Esophagus squamous epithelium (tissue), 5 donors: Measurements from ENCODE around the gene SCAMP2. TPM values are rescaled to one million over a fixed set of nuclear protein-coding genes. Genes with fewer than 3 reads are reported as not detected.

Experiments
- DNase-seq: peaks from one replicate; lab custom pipeline; 2025; lab: John Stamatoyannopoulos, UW
- H3K27ac ChIP-seq, 4 donors: fragments of 200-600 bp; sonication (generic); one replicate each; pipeline ENCODE4 v1.5.1; 2016 to 2019; ENCODE audit warnings: mild to moderate bottlenecking in 1 of 4
- H3K27me3 ChIP-seq, 4 donors: fragments of 200-600 bp; sonication (generic); 1 replicate in 3 of 4; 2 replicates in 1 of 4; pipeline versions ENCODE4 v1.5.1 to v1.6.0; 2017 to 2021; ENCODE audit warnings: antibody characterized with exemption in 1 of 4
- H3K36me3 ChIP-seq, 3 donors: fragments of 200-600 bp; sonication (generic); one replicate each; pipeline ENCODE4 v1.5.1; 2016 to 2019
- H3K4me1 ChIP-seq, 3 donors: fragments of 200-600 bp; sonication (generic); one replicate each; pipeline ENCODE4 v1.5.1; 2017 to 2019
- H3K4me3 ChIP-seq, 4 donors: fragments of 200-600 bp; sonication (generic); 1 replicate in 3 of 4; 2 replicates in 1 of 4; pipeline ENCODE4 v1.5.1; 2016 to 2019; ENCODE audit warnings: mild to moderate bottlenecking in 2 of 4, moderate library complexity in 1 of 4
- H3K9me3 ChIP-seq, 3 donors: fragments of 200-600 bp; sonication (generic); one replicate each; pipeline ENCODE4 v1.5.1; 2016 to 2019
- POLR2A ChIP-seq, 4 donors: fragments of 450-650 bp; IDR thresholded peaks; one replicate each; pipeline ENCODE4 v1.6.1; 2017; ENCODE audit warnings: antibody characterized with exemption in 4 of 4, mild to moderate bottlenecking in 4 of 4, moderate library complexity in 3 of 4
- WGBS, 2 donors: methylation state at CpG; one replicate each; pipeline ENCODE4 v1.1.5; 2018; 5-methylcytosine and 5-hydroxymethylcytosine counted together
- intact Hi-C: fragments of 100-400 bp; cut with DNase I; formaldehyde crosslinking; loops from one replicate; pipeline ENCODE4 v1.15.0; 2022
- total RNA-seq, 4 donors: library from RNA; depleted of rRNA; stranded (reverse); fragments of >200 nt; gene quantifications; one replicate each; pipeline ENCODE4 v1.1.0, GENCODE V29; 2016
- TF ChIP-seq, protein P1 (sequence below), 6 experiments: fragments of 450-650 bp in 4 of 6; fragments of 200-600 bp in 2 of 6; sonication (generic) in 2 of 6; IDR thresholded peaks; one replicate each; pipeline ENCODE4 v1.5.1; 2016 to 2019; ENCODE audit warnings: antibody characterized with exemption in 6 of 6, mild to moderate bottlenecking in 4 of 6, moderate library complexity in 4 of 6
- donor health status: DM: yes; HTN: yes; CAD: no.

SCAMP2 gene
- total RNA-seq, 4 donors from 2014 or later = 65.8 to 131 (median 88.7) TPM

DNA sequence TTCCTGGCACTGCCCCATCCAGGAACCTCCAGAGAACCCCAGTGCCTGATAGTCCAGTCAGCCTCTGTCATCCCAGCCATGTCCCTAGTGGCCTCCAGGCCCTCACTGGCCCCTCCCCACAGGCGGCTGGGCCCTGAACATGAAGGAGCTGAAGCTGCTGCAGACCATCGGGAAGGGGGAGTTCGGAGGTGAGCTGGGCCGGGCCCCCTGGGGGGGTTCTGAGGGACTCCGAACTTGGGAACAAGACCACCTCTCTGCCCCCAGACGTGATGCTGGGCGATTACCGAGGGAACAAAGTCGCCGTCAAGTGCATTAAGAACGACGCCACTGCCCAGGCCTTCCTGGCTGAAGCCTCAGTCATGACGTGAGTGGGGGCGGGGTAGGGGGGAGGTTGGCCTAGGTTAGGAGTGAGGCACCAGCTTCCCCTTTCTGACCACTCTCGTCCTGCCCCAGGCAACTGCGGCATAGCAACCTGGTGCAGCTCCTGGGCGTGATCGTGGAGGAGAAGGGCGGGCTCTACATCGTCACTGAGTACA is 72.5 kb downstream of the SCAMP2 start:
- DNase-seq = no peak
- H3K4me1 ChIP-seq = peaks cover 20 to 51% (median 25%) of the 10 kb centered on the region in 3 donors
- intact Hi-C loops = loop anchor here (2.0 to 10.0 kb wide), 2 partner anchors 28 to 104 kb away; partner anchors contain the start of gene FAM219B
- TF ChIP-seq, protein P1, sequence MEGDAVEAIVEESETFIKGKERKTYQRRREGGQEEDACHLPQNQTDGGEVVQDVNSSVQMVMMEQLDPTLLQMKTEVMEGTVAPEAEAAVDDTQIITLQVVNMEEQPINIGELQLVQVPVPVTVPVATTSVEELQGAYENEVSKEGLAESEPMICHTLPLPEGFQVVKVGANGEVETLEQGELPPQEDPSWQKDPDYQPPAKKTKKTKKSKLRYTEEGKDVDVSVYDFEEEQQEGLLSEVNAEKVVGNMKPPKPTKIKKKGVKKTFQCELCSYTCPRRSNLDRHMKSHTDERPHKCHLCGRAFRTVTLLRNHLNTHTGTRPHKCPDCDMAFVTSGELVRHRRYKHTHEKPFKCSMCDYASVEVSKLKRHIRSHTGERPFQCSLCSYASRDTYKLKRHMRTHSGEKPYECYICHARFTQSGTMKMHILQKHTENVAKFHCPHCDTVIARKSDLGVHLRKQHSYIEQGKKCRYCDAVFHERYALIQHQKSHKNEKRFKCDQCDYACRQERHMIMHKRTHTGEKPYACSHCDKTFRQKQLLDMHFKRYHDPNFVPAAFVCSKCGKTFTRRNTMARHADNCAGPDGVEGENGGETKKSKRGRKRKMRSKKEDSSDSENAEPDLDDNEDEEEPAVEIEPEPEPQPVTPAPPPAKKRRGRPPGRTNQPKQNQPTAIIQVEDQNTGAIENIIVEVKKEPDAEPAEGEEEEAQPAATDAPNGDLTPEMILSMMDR (IDR thresholded peaks at IDR 0.05) = no peak
- TF ChIP-seq POLR2A (IDR thresholded peaks at IDR 0.05) = no peak
- no peaks in the 10 kb centered on the region for H3K9me3 ChIP-seq
- WGBS, 2 donors = 80% methylated on average over 13 of the region's 20 CpGs; no CpG with 5 or more reads in 1 of the 2 donors
- peak overlapping the region; percentile 83 to 92 (median 84) for H3K27ac ChIP-seq
- H3K27me3 ChIP-seq = no peaks in the 10 kb centered on the region
- H3K36me3 ChIP-seq = peaks cover 27 to 90% (median 33%) of the 10 kb centered on the region in 3 donors
- no peak overlapping the region for H3K4me3 ChIP-seq

DNA sequence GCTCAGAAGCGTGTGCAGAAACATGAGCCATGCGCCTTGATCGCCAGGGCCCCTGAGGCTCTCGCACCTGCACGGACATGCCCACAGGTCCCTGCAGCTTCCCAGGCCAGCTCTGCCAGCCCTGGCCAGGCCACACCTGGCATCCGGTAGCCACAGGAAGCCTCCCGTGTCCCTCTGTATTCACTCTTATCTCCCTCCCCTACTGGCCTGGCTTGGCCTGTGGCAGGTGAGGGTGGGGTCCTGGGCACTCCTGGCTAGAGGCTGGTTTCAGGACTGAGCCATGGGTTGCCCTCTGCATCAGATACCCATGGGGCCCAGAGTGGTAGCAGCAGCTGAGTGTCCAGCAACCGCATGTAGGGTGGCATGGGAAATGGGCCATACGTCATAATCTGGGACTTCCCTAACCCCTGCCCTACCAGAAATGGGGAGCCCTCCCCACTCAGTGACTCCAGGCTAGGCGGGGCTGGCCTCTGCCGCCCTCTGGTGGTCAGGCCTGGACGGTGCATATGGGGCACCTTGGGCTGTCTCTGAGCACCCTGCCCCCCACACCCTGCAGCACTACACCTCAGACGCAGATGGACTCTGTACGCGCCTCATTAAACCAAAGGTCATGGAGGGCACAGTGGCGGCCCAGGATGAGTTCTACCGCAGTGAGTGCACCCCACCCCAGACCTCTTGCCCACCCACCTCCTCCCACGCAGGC is 73.2 kb downstream of the SCAMP2 start:
- no peak for TF ChIP-seq POLR2A (IDR thresholded peaks at IDR 0.05)
- TF ChIP-seq, protein P1 (IDR thresholded peaks at IDR 0.05) = peak; percentile 98 to 99 (median 99)
- H3K4me3 ChIP-seq = no peak overlapping the region
- H3K27me3 ChIP-seq = no peaks in the 10 kb centered on the region
- peak overlapping the region; percentile 83 to 92 (median 84) for H3K27ac ChIP-seq
- no peak for DNase-seq
- peaks cover 27 to 84% (median 33%) of the 10 kb centered on the region in 3 donors for H3K36me3 ChIP-seq
- 24 to 32% methylated on average over 5 to 6 of the region's 18 CpGs for WGBS, 2 donors
- intact Hi-C loops = loop anchor here (2.0 to 10.0 kb wide), 2 partner anchors 27 to 105 kb away; partner anchors contain the start of gene FAM219B
- H3K4me1 ChIP-seq = peaks cover 24 to 57% (median 29%) of the 10 kb centered on the region in 3 donors
- no peaks in the 10 kb centered on the region for H3K9me3 ChIP-seq

DNA sequence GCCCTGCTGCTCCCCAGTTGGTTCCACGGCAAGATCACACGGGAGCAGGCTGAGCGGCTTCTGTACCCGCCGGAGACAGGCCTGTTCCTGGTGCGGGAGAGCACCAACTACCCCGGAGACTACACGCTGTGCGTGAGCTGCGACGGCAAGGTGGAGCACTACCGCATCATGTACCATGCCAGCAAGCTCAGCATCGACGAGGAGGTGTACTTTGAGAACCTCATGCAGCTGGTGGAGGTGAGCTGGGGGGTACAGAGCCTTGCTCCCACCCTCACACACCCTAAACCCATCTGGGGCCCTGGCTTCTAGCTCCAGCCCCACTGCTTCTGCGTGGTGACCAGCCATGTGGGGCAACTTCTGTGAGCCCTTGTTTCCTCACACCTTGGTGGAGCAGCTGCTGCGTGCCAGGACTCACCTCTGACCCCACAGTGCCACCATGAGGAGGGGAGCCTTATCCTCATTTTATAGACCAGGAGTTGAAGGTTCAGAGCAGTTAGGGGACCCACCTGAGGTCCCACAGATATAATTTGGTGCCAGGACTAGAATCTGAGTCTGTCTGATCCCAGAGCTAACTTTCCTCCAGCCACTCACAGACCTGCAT is 73.8 kb downstream of the SCAMP2 start:
- TF ChIP-seq, protein P1 (IDR thresholded peaks at IDR 0.05) = no peak
- Histone ChIP-seq H3K27ac (peak overlapping the region; percentile 83 to 92 (median 84)), H3K4me3 (no peak overlapping the region), H3K4me1 (peaks cover 29 to 64% (median 33%) of the 10 kb centered on the region in 3 donors), H3K27me3 (no peaks in the 10 kb centered on the region), H3K9me3 (no peaks in the 10 kb centered on the region), H3K36me3 (peaks cover 27 to 78% (median 33%) of the 10 kb centered on the region in 3 donors)
- WGBS, 2 donors = 50 to 62% methylated on average over 6 to 9 of the region's 16 CpGs
- no peak for DNase-seq
- intact Hi-C loops = no loop called here

DNA sequence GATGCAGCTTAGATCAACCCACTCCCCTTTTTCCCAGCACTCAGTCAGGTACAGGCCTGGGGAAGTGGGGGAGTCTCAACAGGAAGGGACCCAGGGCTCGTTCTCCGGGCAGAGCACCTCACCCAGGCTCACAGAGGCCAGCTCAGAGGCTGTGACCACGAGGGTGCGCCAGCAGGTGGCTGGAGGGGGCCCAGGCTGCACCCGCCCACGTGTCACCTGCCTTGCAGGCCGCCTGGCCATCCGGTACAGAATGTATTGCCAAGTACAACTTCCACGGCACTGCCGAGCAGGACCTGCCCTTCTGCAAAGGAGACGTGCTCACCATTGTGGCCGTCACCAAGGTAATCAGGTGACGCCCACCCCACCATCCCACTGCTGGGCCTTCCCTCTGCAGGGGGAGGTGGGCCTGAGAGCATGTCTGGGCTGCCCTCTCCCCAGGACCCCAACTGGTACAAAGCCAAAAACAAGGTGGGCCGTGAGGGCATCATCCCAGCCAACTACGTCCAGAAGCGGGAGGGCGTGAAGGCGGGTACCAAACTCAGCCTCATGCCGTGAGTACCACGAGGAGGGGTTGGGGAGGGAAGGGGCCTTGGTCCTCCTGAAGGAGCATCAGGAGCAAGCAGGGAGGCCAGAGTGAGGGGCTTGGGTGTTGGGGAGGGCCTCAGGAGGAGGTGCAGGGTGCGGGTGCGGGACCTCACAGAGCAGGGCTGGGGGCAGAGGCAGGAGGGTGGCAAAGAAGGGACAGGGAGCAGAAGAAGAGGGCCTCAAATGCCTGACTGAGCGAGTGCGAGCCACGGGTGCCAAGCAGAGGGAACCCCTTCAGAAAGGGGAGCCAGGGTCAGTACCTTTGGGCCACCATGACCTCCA is 74.5 kb downstream of the SCAMP2 start:
- H3K27me3 ChIP-seq = no peaks in the 10 kb centered on the region
- intact Hi-C loops = no loop called here
- no peak for DNase-seq
- H3K9me3 ChIP-seq = no peaks in the 10 kb centered on the region
- H3K27ac ChIP-seq = peak overlapping the region; percentile 83 to 92 (median 84)
- no peak for TF ChIP-seq POLR2A (IDR thresholded peaks at IDR 0.05)
- TF ChIP-seq, protein P1 (IDR thresholded peaks at IDR 0.05) = peak in 1 of 6 experiments; percentile 35
- no peak overlapping the region for H3K4me3 ChIP-seq
- H3K4me1 ChIP-seq = peaks cover 36 to 71% (median 37%) of the 10 kb centered on the region in 3 donors
- peaks cover 25 to 70% (median 33%) of the 10 kb centered on the region in 3 donors for H3K36me3 ChIP-seq
- WGBS, 2 donors = 80 to 83% methylated on average over 12 to 13 of the region's 25 CpGs
